Heart left ventricle (tissue), 13 donors: ENCODE results near the gene KITLG.

Experiments used
- POLR2A ChIP-seq, 2 donors: fragments of 450-650 bp; IDR thresholded peaks; one replicate each; pipeline ENCODE4 v1.6.1; 2017; ENCODE audit warnings: antibody characterized with exemption in 2 of 2, mild to moderate bottlenecking in 2 of 2, moderate library complexity in 2 of 2
- TF ChIP-seq, protein P1 (sequence below), 12 donors: fragments of 200-600 bp; sonication (generic) in 4 of 12; IDR thresholded peaks; one replicate each; pipeline versions ENCODE4 v1.5.0 to v1.8.0; 2018 to 2022; ENCODE audit warnings: antibody characterized with exemption in 12 of 12, mild to moderate bottlenecking in 5 of 12
- donor health status: ischemic (EF 13 %, LVEDD 7.1; RV severe dilation, severe dysfunction).
- donor health status: DM: no; HTN: yes; CAD: no.
- donor health status: DM: no; HTN: no; CAD: no.
- donor health status: ischemic (EF 25% LVEDD 6.9; RV normal size, moderate dysfunction).
- donor health status: ischemic (EF 25% LVEDD 5.7; RV mildly dilated, moderate dysfunction).
- donor health status: ischemic (EF 35%, LVEDD 5.7; RV mildly dilated, moderate dysfunction).
- donor health status: nonischemic (EF 11% LVEDD 7.7; RV severe dilation, severe dysfunction).
- donor health status: DM: yes; HTN: yes; CAD: no.
- donor health status: PGD.
- donor health status: ischemic (EF 29% LVEDD 5.4; RV normal size, mild dysfunction).
- donor health status: nonischemic (EF 23%, LVEDD 6.1; RV moderate dilation, normal function).

GRCh38 chr12:88509347-88509746, 70.9 kb downstream of the KITLG start:
- TF ChIP-seq, protein P1, sequence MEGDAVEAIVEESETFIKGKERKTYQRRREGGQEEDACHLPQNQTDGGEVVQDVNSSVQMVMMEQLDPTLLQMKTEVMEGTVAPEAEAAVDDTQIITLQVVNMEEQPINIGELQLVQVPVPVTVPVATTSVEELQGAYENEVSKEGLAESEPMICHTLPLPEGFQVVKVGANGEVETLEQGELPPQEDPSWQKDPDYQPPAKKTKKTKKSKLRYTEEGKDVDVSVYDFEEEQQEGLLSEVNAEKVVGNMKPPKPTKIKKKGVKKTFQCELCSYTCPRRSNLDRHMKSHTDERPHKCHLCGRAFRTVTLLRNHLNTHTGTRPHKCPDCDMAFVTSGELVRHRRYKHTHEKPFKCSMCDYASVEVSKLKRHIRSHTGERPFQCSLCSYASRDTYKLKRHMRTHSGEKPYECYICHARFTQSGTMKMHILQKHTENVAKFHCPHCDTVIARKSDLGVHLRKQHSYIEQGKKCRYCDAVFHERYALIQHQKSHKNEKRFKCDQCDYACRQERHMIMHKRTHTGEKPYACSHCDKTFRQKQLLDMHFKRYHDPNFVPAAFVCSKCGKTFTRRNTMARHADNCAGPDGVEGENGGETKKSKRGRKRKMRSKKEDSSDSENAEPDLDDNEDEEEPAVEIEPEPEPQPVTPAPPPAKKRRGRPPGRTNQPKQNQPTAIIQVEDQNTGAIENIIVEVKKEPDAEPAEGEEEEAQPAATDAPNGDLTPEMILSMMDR (IDR thresholded peaks at IDR 0.05), result no peak
- no peak for TF ChIP-seq POLR2A (IDR thresholded peaks at IDR 0.05)
